Stimulated activated CD4-positive, alpha-beta T cell treated with anti-CD3 and anti-CD28 coated beads, Interleukin-1b, Interleukin-23, amount 100 ng/mL, for 1 hour (primary cell): ENCODE measurements around the gene LETM1.

ENCODE experiments used
- DNase-seq, 2 donors: peaks; one replicate each; pipeline ENCODE4 v3.0.0-alpha.2; 2020; ENCODE audit warnings: low read depth in 2 of 2

The LETM1 gene

GRCh38 chr4:1762264-1763010 lies 93.5 kb downstream of the LETM1 start:
- DNase-seq = no peak
